ENCODE measurements around the gene SLC12A8. TPM values are rescaled to one million over a fixed set of nuclear protein-coding genes. Genes with fewer than 3 reads are reported as not detected.

Gene SLC12A8
- total RNA-seq, 1 experiment from 2014 or later, result 44.5 TPM

DNA sequence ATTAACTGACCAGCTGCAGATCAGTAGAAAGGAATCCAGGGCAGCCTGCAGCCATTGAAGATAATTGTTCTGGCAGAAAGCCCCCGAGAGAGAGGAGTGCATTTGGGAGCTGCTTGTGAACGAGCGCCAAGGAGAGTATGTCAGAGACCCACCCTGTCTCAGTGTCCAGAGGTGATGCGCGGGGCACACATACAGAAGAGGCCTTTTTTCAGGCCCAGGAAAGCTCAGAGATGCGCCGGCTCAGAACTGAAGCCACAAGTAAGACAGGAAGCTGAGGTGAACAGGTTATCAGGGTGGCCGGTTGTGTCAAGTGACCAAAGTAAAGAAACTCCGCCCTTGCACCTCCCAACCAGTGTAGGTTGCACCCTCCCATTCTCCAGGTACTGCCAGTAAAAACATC, 96.9 kb downstream of the SLC12A8 start:
- DNase-seq (ENCODE audit: low read depth), result peak; percentile 77

DNA sequence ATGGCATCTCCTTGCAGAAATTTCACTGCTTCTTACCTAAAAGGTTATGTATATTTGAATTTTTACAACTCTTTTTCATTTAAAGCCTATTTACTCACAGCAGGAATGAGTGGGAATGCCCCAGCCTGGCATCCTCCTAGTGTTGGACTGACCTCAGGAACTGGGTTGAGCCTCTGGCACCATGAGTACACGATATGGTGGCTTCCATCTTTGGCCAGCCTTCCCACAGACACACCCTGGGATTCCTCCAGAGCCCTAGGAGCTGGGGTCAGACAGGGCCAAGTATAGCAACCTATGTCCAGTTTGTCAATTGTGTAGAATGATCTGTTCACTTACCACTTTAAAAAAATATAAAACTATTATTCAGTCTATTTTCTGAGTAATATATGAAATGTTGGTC, 99.6 kb downstream of the SLC12A8 start:
- DNase-seq (ENCODE audit: low read depth), result peak; percentile 20

DNA sequence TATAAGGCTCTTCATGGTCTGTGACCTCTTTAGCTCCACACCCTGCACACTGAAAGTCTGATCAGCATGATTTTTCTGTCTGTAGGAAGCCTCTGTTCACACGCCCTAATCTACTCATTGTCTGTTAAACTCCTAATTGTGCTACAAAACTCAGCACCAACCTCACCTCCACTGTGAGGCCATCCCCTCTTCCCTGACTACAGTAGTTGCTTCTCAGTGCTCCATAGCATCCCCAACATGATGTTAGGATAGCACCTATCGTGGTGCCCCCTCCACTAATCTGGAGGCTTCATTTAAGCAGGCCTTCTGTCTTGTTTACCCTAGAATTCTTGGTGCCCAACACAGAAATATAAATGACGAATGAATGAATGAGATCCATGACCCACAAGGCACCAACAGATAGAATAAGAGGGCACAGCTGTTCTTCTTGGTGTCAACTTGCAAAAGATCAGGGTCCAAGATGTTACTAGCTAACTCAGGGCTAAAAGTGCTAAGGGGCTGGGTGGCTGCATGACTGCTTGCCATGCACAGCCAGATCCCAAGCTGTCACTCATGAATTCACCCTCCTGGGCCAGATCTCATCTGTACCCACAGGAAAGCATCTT, 101.6 kb downstream of the SLC12A8 start:
- peak; percentile 13 for DNase-seq (ENCODE audit: low read depth)

DNA sequence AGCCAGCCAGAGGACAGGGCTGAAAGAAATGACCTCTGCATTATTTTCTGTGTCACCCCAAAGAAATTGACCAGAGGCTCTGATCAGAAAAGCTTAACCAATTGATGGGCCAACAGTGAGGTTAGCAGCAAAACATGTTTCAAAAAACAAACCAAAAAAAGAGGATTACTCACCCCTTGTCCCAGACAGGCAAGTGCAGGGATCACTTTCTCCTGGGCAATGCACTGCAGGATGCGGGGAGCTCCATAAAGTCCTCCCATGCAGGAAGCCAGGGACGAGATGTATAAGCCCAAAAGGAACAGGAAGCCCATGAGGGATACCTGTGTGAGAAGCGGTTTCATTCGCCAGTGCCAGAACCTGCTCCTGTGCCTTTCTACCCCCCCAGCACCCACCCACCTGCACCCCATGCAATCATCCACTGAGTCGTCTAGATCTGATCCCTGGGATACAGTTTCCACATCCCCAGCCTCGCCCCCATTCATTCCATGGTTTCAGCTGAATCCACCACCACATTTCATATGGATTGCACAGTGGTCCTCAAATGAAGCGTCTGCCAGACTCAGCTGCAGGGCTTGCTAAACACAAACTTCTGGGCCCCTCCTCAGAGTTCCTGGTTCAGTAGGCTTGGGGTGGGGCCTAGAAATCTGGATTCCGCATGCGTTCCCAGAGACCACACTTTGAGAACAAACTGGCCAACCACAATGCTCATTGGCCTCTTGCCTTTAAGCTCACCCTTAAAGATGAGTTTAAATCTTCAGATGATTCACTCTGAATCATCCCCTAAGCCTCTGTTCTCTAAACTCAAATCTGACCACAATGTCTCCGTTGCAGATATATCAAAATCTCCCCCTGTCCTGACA, 102.3 kb downstream of the SLC12A8 start:
- DNase-seq (ENCODE audit: low read depth), result peak; percentile 99

DNA sequence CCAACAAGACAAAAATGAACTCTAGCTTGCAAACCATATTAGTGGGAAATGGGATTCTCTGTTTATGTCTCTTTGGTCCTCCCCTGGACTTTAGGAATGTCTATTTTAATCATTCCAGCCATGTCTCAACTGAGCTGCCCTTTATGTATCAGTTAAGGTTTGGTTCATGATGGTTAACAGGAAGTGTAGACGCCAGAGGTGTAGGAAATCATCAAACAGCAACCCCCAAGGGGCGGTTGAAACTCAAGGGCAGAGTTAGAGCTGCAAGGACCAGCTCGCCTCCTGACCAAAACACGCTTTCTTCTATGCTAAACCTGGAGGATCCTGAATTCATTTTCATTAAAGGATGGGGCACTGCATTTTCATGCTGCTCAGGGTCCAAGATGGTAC, 103.0 kb downstream of the SLC12A8 start:
- DNase-seq (ENCODE audit: low read depth), result peak; percentile 38

DNA sequence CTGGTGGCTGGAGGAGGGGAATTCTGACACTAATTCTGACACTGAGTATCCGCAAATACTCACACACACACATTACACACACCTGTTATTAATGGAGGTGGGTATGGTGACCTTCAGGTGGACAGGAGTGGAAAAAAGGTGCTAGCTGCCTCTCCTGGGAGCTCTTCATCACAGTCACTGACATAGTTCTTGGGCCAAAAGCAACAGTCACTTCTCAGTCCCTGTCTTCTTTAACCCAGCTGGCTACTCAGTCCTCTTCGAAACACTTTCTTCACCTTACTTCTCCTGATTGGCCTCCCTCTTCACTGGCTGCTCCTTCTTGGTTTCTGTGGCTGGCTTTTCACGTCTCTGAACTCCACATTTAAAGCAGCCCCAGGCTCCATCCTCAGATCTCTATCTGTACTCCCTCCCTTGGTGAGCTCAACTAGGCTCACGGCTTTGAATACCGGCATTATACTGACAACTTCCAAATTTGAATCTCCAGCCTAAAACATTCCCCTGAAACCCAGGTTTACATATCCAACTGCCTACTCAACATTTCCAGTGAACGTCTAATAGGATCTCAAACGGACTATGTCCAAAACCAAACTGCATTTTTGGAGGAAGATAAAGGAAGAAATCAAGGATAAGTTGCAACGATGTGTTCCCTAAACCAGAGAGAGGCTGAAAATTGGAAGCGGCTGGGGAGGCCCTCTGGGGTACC, 103.6 kb downstream of the SLC12A8 start:
- peak; percentile 91 for DNase-seq (ENCODE audit: low read depth)

DNA sequence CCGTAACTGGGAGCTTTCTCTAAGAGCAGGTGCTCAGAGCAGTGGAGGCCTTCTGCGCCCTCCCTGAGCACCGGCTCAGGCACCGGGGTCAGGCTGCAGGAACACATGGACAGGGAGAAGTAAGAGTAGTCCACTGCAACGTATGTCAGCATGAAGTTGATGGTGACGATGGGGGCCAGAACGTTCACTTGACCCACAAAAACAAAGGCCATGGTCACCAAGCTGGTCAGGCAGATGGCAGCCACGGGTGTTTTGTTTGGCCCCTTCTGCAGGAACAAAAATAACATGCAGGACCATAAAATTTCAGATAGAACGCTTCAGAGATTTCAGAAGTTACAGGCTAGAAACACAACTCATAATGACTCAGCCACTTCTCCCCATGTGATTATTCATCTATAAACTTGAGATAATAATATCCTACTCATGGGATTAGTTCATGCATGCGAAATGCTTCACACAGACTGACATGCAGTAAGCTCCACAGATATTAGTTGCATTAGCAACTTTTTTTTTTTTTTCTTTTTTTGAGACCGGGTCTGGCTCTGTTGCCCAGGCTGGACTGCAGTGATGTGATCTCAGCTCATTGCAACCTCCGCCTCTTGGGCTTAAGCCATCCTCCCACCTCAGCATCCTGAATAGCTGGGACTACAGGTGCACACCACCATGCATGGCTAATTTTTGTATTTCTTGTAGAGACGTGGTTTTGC, 104.5 kb downstream of the SLC12A8 start:
- DNase-seq (ENCODE audit: low read depth), result peak; percentile 88

DNA sequence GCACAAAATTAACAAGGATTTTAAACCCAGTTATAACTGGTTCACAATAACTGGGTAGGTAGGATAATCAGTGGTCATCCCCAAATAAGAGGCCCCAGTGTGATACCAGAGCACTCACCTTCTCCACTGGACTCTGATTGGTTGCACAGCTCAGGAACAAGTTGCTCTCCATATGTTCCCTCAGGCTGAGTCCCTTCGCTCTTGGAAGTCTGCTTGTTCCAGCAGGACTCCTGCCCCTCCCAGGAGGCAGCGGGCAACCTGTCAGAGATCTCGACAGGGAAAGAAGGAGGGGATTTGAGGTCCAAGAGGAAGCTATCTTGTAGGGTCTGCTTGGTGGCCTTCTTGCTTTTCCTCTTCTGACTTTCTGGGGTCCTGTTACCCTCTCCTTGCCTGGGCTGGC, 105.2 kb downstream of the SLC12A8 start:
- no peak for DNase-seq (ENCODE audit: low read depth)

DNA sequence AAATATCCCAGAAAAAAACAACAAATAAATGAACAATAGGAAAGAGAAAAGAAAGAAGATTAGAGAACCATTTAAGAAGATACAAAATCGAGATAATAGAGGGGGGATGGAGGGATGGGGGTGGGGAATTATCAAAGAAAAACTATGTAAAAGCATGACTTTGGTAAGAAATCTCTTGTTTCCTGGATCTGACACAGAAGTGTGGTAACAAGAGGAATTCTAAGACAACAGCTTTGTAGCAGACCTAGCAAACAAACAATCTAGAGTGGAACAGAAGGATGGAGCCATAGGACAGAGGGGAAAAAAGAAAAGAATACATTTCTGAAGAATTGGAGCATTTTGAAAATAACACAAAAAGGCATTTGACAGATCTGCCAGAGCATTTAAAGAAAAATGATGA, 107.4 kb downstream of the SLC12A8 start:
- DNase-seq (ENCODE audit: low read depth), result no peak

DNA sequence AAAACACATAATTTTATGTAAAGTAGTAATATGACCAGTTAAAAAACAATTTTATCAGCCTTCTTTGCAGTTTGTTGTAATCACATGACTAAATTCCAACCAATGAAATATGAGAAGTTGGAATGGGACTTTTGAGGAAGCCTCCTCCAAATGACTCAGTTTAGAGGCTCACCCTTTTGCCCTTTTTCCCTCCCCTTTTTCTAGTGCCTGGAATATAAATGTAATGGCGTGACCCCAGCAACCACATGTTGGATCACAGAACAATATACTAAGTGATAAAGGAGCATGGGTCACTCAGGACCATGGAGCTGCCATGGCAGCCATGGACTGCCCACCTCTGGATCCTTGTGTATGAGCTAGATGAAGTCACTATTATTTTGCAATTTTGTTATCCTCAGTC, 107.9 kb downstream of the SLC12A8 start:
- peak; percentile 67 for DNase-seq (ENCODE audit: low read depth)

DNA sequence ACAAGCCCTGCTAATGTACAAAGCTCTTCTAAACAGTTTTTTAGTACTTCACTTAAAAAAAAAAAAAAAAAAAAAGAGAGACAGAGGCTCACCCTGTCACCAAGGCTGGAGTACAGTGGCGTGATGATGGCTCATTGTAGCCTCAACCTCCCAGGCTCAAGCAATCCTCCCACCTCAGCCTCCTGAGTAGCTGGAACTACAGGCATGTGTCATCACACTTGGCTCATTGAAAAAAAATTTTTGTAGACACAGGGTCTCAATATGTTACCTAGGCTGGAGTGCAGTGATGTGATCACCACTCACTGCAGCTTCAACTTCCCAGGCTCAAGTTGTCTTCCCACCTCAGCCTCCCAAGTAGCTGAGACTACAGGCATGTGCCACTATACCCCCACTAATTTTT, 109.1 kb downstream of the SLC12A8 start:
- DNase-seq (ENCODE audit: low read depth), result no peak

DNA sequence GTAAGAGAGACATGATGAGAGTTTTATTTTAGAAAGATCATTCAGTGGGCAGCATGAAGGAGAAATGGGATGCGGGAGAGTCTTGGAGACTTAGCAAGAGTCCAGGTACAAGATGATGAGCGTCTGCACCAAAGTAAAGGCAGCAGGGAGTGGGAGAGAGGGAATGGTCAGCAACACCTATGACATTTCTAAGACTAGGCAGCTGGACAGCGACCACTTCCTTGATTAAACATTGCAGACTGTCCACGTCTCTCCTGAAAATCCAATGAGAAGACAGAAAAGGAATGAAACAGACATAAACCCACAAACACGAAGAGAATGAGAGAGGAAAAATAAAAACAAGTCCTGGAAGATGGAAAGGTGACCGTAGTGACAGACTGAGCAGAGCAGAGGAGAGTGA, 110.1 kb downstream of the SLC12A8 start:
- no peak for DNase-seq (ENCODE audit: low read depth)

DNA sequence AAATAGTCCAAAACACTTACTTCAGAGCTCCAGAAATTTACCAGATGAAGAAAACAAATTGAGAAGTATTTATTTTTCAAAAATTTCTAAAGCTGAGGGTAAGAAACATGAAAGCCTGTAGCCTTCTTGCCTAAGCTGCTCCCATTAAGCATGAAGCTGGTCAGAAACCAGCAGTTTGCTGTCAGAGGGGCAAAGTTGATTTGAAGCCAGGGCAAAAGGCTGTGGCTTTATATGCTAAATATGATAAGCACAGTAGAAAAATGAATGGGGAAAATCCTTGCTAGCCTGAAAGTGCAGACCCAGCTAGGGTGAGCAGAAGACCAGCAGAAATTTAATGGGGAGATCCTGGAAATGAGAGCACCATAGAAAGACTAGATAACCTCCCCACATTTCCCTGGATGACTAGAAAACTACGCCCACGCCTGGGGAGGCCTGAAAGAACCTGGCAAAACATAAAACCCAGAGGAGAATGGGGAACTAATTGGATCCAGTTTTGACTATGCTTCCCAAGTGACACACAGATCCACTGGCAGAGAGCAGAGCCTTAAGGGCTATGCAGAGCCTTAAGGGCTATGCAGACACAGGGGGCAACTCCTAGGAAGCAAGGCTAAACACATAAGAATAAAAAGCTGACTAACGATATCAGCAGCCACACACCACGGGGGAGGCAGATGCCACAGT, 113.8 kb downstream of the SLC12A8 start:
- peak; percentile 40 for DNase-seq (ENCODE audit: low read depth)

DNA sequence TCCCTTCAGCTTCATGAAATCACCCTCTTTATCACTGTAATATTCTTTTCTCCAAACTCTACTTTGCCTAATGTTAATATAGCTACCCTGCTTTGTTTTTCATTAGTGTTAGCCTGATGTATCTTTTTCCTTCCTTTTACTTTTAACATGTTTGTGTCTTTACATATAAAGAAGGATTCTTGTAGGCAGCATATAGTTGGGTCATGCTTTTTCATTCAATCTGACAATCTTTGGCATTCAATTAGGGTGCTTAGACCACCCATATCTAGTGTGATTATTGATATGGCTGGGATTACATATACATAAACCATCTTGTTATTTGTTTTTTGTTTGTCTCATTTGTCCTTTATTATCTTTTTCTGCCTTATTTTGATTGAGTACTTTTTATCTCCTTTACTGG, 121.9 kb downstream of the SLC12A8 start:
- no peak for DNase-seq (ENCODE audit: low read depth)

DNA sequence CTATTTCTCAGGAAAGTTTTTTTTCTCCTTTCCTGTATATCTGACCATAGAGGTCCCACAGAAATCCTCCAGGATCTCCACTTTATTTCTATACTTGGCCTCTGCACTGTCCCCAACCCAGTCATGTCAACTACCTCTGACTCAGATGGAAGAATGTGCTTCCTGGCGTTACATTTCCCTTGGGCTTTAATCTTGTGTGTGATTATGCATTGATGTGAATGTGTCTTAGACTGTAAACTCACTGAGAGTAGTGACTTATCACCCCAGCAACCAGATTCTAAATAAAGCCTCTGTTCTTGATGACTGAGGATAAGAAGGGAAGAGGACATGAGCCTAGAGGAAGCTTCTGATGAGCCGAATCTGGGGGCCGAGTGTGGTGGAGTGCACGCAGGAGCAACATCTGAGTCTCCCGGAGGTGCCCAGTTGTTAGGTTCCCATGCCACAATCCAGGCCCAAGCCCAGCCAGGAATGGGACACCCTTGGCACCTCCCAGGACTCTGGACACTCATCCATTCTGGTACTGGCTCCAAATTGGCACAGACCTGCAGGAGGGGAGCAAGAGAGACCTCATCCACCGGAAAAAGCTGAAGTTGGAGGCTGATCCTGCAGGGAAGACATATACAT, 124.7 kb downstream of the SLC12A8 start:
- peak; percentile 98 for DNase-seq (ENCODE audit: low read depth)

DNA sequence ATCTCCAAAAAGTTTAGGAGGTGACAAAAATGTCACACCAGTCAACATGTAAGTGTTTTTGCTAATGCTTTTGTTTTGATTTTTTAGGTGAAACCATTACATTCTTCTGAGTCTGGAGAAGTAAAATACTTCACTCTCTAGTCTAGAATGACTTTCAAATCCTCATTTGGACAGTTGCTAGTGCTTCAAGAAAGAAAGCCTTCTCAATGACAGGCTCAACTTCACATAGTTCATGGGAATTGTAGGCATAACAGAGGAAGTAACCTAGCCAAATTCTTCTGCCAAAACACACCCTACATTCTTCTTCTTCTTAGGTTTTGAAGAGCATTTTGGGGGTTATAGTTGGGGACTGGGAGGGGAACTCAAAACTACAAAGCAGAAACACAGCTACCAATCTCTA, 127.4 kb downstream of the SLC12A8 start:
- DNase-seq (ENCODE audit: low read depth), result no peak

DNA sequence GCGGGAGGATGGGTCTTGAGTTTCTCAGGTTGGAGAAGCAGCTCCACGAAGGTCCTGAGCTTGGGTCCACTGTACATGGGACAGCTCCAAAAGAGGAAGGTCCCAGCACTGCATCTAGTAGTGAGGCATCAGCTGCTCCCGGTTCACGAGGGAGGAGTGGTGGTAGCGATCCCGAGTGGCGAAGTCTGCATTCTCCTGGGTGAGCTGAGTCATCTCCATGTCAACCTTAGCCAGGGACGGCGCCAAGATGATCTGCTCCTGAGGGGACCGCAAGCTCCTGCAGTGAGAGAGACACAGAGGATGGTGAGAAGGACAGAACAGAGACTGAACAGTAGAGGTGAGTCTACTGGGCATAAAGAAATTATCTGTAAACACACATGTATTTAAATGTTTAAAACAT, 128.8 kb downstream of the SLC12A8 start:
- DNase-seq (ENCODE audit: low read depth), result peak; percentile 87

DNA sequence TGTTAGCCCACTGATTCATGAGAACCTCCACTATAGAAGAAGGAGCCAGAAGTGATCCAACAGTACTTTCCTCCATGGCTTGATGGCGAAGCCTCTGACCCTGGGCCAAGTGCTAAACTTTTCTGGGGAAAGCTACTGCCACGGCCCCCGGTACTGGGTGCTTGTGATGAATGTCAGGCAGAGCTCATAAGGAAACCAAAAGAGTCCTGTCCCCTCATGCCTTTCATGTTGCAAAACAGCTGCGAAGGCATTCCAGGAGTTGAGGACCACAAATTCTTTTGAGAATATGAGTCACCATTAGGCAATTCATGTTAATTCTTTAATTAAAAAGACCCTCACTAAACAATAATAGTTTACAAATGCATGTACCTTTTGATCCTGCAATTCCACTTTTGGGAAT, 130.2 kb downstream of the SLC12A8 start:
- peak; percentile 79 for DNase-seq (ENCODE audit: low read depth)

DNA sequence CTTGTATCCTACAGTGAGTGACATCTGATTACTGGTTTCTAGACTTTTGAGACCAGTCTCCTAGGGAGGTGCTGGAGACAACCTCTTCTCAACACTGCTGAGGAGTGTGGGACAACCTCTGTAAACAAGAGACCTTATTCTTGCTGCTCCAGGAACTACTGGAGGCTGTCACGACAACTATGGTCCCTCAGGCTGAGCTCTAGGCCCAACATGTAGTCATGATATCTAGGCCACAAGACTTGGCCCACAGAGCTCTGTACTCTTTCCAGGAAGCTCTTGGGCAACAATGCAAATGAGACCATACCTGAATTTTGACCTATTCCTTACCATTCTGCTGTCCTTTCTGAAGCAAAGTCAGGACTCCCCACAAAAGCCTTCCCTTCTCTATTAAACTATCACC, 132.5 kb downstream of the SLC12A8 start:
- DNase-seq (ENCODE audit: low read depth), result peak; percentile 53

DNA sequence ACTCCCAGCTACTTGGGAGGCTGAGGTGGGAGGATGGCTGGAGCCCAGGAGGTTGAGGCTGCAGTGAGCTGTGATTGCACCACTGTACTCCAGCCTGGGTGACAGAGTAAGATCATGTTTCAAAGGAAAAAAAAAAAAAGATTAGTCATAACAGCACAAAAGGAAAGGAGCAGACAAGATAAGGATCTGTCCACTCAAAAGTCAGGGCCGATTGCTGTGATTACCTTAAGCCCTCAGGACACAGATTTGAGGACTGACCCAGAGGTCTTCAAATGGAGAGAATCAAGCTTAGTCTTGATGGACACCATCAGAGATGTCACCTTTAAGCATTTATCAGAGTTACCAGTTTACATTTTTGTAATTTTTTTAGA, 132.9 kb downstream of the SLC12A8 start:
- peak; percentile 92 for DNase-seq (ENCODE audit: low read depth)
